Measurements from ENCODE around the gene KIRREL1. TPM values are rescaled to one million over a fixed set of nuclear protein-coding genes. Genes with fewer than 3 reads are reported as not detected.
A peak's percentile ranks its signal among the peaks of the same experiment; 100 is the strongest.

The KIRREL1 gene
- total RNA-seq, 1 experiment from 2014 or later, result 42.4 TPM

GRCh38 chr1:157976888-157977287 is 16.6 kb upstream of the KIRREL1 start (continued):
- TF ChIP-seq, protein P1, sequence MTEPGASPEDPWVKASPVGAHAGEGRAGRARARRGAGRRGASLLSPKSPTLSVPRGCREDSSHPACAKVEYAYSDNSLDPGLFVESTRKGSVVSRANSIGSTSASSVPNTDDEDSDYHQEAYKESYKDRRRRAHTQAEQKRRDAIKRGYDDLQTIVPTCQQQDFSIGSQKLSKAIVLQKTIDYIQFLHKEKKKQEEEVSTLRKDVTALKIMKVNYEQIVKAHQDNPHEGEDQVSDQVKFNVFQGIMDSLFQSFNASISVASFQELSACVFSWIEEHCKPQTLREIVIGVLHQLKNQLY (CRISPR knock-in tag; IDR thresholded peaks at IDR 0.05), result no peak

DNA sequence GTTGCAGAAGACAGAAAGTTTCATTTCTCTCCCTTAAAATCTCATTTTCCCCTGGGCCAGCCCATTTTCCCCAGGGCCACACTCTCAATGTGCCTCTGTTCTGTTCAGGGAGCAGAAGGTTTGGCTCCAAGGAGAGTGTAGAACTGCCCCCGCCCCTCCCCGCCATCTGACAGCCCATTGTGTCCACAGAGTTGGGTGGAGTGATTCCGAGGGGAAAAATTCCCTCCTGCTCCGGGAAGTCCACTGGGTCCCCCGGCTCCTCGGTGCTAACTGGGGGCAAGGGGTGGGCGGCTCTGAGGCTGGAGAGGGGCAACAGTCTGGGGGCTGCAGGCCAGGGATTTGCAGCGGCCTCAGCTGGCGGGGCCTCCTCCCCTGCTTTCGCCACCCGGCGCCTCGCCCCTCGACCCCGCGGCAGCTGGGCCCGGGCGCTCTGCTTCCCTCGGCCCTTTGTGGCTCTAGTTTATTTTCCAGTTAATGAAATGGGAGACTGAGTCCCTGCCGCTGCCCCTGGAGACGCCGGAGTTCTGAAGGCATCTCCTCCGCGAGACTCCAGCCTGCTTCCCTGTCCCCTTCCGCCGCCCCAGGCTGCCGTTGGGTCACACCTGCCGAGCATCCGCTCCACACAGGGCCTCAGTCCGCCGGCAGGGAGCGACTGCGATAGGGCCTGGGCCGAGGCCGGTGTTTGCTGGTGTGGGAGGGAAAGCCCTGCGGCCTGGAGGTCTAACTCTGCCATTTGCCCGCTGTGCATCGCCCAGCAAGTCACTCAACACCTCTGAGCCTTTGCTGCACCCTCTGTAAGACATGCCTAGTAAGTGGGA is 14.7 kb upstream of the KIRREL1 start:
- ChIA-PET CTCF (interaction anchor here (0.6 to 5.4 kb wide), 16 partner anchors 10 to 146 kb away, joined by 3 to 70 read pairs (median 6); no protein-coding TSS in a partner anchor), POLR2A (interaction anchor here (1.2 to 1.6 kb wide), 2 partner anchors 14 to 142 kb away, joined by 4 to 7 read pairs; no protein-coding TSS in a partner anchor)
- peak overlapping the region; percentile 49 for H3K4me3 Mint-ChIP-seq
- H3K27ac Mint-ChIP-seq, result peak overlapping the region; percentile 31; the same call in 1 of the 2 replicates
- DNase-seq (ENCODE audit: low spot score) (peak; percentile 78), ATAC-seq (peak; percentile 89)
- H3K9me3 Mint-ChIP-seq, result peaks cover 13% of the 10 kb centered on the region
- peaks cover 9% of the 10 kb centered on the region for H3K36me3 Mint-ChIP-seq
- H3K4me1 Mint-ChIP-seq, result peaks cover 60% of the 10 kb centered on the region
- no peaks in the 10 kb centered on the region; the same call in 1 of the 2 replicates for H3K27me3 Mint-ChIP-seq (ENCODE audit: low read depth)
- TF ChIP-seq, protein P2, sequence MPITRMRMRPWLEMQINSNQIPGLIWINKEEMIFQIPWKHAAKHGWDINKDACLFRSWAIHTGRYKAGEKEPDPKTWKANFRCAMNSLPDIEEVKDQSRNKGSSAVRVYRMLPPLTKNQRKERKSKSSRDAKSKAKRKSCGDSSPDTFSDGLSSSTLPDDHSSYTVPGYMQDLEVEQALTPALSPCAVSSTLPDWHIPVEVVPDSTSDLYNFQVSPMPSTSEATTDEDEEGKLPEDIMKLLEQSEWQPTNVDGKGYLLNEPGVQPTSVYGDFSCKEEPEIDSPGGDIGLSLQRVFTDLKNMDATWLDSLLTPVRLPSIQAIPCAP (CRISPR knock-in tag; IDR thresholded peaks at IDR 0.05), result no peak
- TF ChIP-seq USF2 (CRISPR knock-in tag; IDR thresholded peaks at IDR 0.05), result no peak
- TF ChIP-seq ATF3 (CRISPR knock-in tag; conservative IDR thresholded peaks at IDR 0.05), result no peak
- TF ChIP-seq NFE2L1 (CRISPR knock-in tag; IDR thresholded peaks at IDR 0.05), result no peak
- TF ChIP-seq TP53 (CRISPR knock-in tag; IDR thresholded peaks at IDR 0.05), result no peak
- no peak for TF ChIP-seq ERG (CRISPR knock-in tag; IDR thresholded peaks at IDR 0.05)
- no peak for TF ChIP-seq MXD4 (CRISPR knock-in tag; IDR thresholded peaks at IDR 0.05; ENCODE audit: borderline replicate concordance)
- no peak for TF ChIP-seq NFYB (CRISPR knock-in tag; conservative IDR thresholded peaks at IDR 0.05; ENCODE audit: low read depth)
- 0 out of 2 replicates have a peak, but pooled peaks have one; percentile 8 for TF ChIP-seq GTF2I (CRISPR knock-in tag; conservative IDR thresholded peaks at IDR 0.05)
- TF ChIP-seq, protein P3, sequence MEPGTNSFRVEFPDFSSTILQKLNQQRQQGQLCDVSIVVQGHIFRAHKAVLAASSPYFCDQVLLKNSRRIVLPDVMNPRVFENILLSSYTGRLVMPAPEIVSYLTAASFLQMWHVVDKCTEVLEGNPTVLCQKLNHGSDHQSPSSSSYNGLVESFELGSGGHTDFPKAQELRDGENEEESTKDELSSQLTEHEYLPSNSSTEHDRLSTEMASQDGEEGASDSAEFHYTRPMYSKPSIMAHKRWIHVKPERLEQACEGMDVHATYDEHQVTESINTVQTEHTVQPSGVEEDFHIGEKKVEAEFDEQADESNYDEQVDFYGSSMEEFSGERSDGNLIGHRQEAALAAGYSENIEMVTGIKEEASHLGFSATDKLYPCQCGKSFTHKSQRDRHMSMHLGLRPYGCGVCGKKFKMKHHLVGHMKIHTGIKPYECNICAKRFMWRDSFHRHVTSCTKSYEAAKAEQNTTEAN (CRISPR knock-in tag; IDR thresholded peaks at IDR 0.05), result no peak
- no peak for TF ChIP-seq SMAD3 (CRISPR knock-in tag; IDR thresholded peaks at IDR 0.05; ENCODE audit: borderline replicate concordance)
- TF ChIP-seq NR2C2 (CRISPR knock-in tag; IDR thresholded peaks at IDR 0.05), result no peak
- TF ChIP-seq FOXJ3 (CRISPR knock-in tag; IDR thresholded peaks at IDR 0.05; ENCODE audit: borderline replicate concordance), result no peak
- no peak for TF ChIP-seq ATF6 (CRISPR knock-in tag; IDR thresholded peaks at IDR 0.05)
- TF ChIP-seq, protein P4, sequence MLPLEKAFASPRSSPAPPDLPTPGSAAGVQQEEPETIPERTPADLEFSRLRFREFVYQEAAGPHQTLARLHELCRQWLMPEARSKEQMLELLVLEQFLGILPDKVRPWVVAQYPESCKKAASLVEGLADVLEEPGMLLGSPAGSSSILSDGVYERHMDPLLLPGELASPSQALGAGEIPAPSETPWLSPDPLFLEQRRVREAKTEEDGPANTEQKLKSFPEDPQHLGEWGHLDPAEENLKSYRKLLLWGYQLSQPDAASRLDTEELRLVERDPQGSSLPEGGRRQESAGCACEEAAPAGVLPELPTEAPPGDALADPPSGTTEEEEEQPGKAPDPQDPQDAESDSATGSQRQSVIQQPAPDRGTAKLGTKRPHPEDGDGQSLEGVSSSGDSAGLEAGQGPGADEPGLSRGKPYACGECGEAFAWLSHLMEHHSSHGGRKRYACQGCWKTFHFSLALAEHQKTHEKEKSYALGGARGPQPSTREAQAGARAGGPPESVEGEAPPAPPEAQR (CRISPR knock-in tag; IDR thresholded peaks at IDR 0.05), result no peak
- no peak for TF ChIP-seq ATF2 (CRISPR knock-in tag; IDR thresholded peaks at IDR 0.05; ENCODE audit: borderline replicate concordance, low read depth)
- peak; percentile 54; the same call in 1 of the 2 replicates for TF ChIP-seq ETV6 (CRISPR knock-in tag; IDR thresholded peaks at IDR 0.05)
- TF ChIP-seq ZNF532 (CRISPR knock-in tag; IDR thresholded peaks at IDR 0.05; ENCODE audit: borderline replicate concordance), result no peak

Measured in WTC11 (cell line).